Stimulated activated CD4-positive, alpha-beta T cell treated with anti-CD3 and anti-CD28 coated beads, Interleukin-4, amount 100 ng/mL, for 24 hours (primary cell): ENCODE data around the gene SNX20.

Experiments used
- DNase-seq: peaks from one replicate; pipeline ENCODE4 v3.0.0-alpha.2; 2020

SNX20 gene

GRCh38 chr16:50702725-50703124 is 21.6 kb upstream of the SNX20 start:
- DNase-seq = no peak

GRCh38 chr16:50699326-50700159 is 18.4 kb upstream of the SNX20 start:
- peak; percentile 82 for DNase-seq

GRCh38 chr16:50697881-50698767 is 17.0 kb upstream of the SNX20 start:
- peak; percentile 72 for DNase-seq

GRCh38 chr16:50697421-50697715 is 16.3 kb upstream of the SNX20 start:
- no peak for DNase-seq

GRCh38 chr16:50696575-50697420 is 15.7 kb upstream of the SNX20 start:
- DNase-seq = peak; percentile 62

- DNase-seq = no peak
Observed at GRCh38 chr16:50696126-50696525, 15.0 kb upstream of the SNX20 start.

GRCh38 chr16:50695017-50696000 is 14.2 kb upstream of the SNX20 start:
- DNase-seq = no peak

- no peak for DNase-seq
Observed at GRCh38 chr16:50694206-50694605, 13.1 kb upstream of the SNX20 start.

GRCh38 chr16:50692999-50693781 is 12.1 kb upstream of the SNX20 start, which contains the start of gene NOD2:
TSS of gene NOD2 (plus strand) at chr16:50693606. CDS start at chr16:50699496, 5,890 bp downstream.
- DNase-seq = no peak

GRCh38 chr16:50692644-50692998 is 11.5 kb upstream of the SNX20 start:
- DNase-seq = no peak

GRCh38 chr16:50690177-50690576 is 9.1 kb upstream of the SNX20 start:
- no peak for DNase-seq

GRCh38 chr16:50688867-50689266 is 7.8 kb upstream of the SNX20 start:
- no peak for DNase-seq

GRCh38 chr16:50688083-50688482 is 7.0 kb upstream of the SNX20 start:
- no peak for DNase-seq

- no peak for DNase-seq
Observed at GRCh38 chr16:50685462-50686063, 4.5 kb upstream of the SNX20 start.

GRCh38 chr16:50684823-50685461 is 3.8 kb upstream of the SNX20 start:
- peak; percentile 70 for DNase-seq

- DNase-seq = peak; percentile 59
Observed at GRCh38 chr16:50683689-50684374, 2.7 kb upstream of the SNX20 start.

- DNase-seq = no peak
Observed at GRCh38 chr16:50680556-50680893, 587 bp downstream of the SNX20 start.

- no peak for DNase-seq
Observed at GRCh38 chr16:50679676-50680555, 1.2 kb downstream of the SNX20 start.

- no peak for DNase-seq
Observed at GRCh38 chr16:50679266-50679665, 1.8 kb downstream of the SNX20 start.
